ENCODE data around the gene HS3ST3B1. TPM values are rescaled to one million over a fixed set of nuclear protein-coding genes. Genes with fewer than 3 reads are reported as not detected.

Gene HS3ST3B1
- total RNA-seq, 1 donor from 2014 or later, result 0.13 TPM

DNA sequence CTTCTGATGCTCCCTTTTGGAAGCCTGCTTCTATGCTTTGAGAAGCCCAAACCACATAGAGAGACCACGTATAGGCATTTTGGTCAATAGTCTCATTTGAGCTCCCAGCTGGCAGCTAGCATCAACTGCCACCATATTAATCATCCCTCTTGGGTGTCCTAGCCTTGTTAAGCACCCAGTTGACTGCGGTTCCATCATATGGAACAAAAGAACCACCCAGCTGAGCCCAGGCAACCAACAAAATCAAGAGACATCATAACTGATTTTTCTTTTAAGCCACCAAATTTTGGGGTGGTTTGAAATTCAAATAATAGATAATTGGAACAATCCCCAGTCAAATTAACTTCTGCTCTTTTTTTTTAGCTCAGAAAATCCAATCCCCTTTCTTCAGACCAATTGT is 53.9 kb downstream of the HS3ST3B1 start:
- DNase-seq (ENCODE audit: low read depth, low spot score), result no peak

DNA sequence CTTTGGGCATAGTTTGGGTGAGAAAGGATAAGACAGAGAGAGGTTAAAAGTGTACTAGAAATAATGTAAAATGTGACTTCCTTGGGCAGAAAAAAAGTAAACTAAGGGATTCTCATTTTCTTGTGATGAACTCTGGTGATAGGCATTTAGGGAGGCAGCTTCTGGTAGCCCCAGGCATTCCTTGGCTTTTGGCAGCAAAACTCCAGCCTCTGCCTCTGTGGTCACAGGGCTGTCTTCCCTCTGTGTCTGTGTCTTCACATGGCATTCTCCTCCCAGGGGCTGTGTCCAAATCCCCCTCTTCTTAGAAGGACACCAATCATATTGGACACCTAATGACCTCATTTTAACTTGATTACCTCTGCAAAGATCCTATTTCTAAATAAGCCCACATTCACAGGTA is 54.7 kb downstream of the HS3ST3B1 start:
- no peak for DNase-seq (ENCODE audit: low read depth, low spot score)

DNA sequence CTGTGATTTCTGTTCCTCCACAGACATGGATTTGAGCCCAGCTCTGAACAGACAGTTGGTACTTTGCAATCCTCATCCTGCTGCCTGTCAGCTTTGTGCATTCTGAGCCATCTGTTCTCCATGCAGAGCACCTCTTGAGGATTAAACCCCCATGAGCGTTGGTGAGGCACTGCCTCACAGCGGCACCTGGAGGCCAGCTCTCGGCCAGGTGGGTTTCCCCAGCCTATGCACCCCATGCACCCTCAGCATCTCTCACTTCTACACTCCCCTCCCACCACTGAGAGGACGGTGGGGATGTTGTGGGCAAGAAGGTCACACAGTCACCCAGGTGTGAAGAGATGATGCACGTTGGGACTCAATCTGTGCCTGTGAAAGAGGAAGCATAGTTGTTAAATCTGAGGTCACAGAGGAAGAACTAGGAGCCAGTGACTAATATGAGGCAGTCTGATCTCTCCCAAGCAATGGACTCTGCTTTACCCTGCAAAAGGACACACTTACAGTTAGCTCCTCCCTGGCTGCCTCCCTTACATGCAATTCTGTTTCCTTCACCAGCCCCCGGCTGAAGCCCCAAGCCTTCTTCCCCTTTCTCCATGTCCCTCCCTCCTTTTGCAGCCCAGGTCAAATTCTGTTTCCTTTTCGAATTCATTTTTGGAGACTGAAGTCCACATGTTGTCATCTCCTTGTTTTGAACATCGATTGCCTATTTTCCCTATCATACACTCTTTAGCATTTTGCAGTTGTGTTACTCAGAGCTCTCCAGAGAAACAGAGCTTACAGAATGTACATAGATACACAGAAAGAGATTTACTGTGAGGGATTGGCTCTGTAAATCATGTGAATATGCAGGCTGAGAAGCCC is 58.5 kb downstream of the HS3ST3B1 start:
- no peak for DNase-seq (ENCODE audit: low read depth, low spot score)

DNA sequence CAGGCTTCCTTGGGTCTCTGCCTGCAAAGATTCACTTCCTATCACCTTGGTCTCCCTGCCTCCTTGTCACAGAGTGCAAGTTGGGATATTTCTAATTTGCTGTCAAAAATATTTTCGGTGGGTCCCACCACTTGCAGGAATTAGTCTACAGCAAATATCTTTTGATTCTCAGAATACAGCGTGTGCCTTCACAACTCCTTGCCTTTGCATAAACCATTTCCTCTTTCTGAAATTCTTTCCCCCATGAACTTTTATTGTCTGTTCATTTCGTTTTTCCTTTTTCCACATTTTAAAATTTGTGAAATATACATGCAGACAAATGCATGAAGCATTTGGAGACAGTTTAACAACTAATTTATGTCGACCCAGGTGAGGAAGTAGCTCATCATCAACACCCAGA is 60.0 kb downstream of the HS3ST3B1 start:
- no peak for DNase-seq (ENCODE audit: low read depth, low spot score)

DNA sequence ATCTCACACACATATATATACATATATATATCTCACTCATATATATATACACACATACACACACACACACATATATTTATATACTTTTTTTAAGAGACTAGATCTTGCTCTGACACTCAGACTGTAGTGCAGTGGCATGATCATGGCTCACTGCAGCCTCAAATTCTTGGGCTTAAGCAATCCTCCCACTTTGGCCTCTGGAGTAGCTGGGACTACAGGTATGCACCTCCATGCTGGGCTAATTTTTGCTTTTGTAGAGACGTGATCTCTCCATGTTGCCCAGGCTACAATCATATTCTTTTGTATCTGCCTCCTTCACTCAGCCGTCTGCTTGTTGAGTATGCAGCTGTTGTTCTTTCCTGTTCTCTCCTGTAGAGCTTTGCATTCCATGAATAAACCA is 60.6 kb downstream of the HS3ST3B1 start:
- no peak for DNase-seq (ENCODE audit: low read depth, low spot score)

DNA sequence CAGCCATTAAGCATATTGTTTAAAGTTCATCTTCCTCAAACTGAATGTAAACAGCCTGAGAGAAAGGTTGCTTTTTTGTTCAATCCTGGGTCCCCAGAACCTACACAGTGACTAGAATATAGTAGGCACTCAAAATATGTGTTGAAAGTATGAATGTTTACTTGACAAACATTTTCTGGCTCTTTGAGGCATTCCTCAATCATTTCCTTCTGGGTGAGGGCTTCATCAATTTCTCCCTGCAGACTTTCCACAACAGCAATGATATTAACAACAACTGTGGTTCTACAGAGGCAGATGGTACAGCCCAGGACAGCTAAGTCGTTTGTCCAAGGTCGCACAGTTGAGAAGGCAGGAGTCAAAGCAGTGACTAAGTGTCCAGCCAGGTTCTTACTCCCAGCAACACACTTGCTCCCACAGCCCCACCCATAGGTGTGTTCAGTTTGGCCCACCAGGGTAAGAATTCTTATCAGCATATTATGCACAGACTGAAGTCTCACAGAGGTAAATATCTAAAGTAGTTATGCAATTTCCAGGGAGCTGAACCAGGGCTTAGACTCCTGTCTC is 61.1 kb downstream of the HS3ST3B1 start:
- no peak for DNase-seq (ENCODE audit: low read depth, low spot score)

DNA sequence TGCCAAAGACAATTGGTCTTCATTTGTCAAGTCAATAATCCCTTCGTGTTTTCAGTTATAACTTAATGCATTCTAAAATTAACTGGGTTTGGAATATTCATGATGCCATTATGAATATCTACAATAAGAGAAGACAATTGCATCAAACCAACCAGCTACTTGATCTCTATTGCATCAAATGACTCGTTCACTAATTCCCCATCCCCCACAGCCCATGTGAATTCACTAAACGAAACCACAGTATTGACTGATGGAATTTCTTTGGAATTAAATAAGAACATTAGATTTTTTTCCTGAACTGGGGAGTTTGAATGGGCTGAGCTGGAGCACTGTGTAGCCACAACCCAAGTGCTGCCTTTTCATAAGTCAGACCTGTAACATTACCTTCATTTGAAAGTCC is 65.3 kb downstream of the HS3ST3B1 start:
- DNase-seq (ENCODE audit: low read depth, low spot score), result no peak

DNA sequence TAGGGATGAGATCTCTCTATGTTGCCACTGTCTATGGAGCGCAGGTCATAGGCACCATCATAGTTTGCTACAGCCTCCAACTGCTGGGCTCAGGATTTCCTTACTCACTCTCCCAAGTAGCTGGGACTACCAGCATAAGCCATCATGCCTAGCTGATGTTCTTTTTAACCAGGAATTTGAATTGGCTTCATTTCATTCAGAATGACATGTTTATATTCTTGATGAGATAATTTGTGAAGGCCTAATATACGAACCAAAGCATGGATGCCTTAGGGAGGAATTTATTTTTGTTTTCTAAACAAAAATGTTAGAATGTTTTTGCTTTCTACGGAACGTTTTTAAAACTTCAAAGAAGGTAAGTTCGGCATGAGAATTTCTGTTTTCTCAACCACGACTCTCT is 71.6 kb downstream of the HS3ST3B1 start:
- DNase-seq (ENCODE audit: low read depth, low spot score), result no peak

DNA sequence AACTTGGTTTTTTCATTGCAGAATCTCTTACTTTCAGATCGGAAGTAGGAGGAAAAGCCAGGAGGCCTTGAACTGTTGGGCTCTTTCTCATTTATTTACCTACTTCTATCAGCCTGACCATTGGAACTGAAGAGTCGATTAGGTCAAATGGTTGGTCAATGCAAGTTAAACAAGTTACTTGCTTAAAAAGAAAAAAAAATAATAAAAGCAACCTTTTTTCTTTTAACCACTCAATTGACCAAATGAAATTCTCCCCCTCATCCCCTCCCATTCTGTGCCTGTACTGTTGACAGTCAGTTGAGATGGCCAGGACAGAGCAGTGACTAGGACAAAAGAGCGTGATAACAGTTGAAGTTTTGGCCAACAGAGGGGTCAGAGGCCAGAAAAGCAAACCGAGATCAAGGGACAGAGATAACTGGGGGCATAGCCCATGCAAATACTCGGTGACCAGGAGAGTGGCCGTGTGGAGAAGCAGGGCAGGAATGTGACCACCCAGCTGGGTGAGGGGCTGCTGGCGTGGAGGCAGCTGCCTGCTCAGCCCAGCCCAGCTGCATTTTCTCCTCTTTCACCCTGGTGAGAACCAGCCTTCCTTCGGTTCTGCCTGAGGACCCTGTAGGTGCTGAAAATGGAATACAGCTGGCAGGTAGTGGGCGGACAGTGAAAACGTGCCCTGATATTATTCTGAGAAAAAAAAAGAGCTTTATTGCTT is 72.2 kb downstream of the HS3ST3B1 start:
- no peak for DNase-seq (ENCODE audit: low read depth, low spot score)

DNA sequence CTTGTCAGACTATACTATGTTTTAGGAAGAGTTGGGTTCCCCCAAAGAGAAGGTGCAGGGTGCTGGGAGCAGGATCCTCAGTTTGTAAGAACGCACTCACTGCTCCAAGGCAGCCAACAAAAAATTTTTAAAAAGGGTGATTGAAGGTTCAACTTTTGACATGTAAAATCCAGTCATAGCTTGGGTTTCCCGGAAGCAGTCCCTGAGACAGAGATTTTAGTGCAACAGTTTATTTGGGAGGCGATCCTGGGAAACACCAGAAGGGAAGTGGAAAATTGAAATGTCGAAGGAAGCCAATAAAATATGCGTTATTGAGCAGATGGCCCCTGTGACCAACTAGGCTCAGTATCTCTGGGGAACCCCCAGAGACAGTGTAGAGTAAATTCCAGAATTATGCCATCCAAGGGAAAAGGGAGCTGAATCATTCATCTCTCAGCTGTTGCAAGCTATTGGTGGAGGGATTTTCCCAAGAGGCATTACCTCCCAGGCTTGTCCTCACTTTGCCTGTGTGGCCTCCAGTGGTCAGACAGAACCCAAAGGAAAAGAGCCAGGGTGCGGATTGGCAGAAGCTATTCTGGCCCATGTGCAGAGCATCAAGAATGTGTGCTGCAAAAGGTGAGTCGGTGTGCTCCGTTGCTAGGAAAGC is 72.9 kb downstream of the HS3ST3B1 start:
- no peak for DNase-seq (ENCODE audit: low read depth, low spot score)

DNA sequence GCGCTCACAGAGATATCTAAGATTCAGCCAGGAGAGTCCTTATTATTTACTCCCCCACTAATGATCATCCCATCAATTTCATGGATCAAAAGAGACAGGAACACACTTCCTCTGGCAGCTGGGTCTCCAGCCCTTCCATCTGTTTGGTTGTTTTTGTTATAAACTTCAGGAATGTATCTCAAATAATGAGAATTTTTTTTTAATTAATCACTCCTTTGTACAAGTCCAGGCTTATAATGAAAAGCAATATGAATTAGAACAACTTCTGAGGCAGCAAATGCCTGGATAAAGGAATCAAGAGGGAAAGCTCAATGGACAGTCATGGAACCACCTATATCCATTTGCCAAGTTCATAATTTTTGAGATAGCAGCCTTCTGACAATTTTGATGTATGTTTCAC is 73.4 kb downstream of the HS3ST3B1 start:
- DNase-seq (ENCODE audit: low read depth, low spot score), result no peak

DNA sequence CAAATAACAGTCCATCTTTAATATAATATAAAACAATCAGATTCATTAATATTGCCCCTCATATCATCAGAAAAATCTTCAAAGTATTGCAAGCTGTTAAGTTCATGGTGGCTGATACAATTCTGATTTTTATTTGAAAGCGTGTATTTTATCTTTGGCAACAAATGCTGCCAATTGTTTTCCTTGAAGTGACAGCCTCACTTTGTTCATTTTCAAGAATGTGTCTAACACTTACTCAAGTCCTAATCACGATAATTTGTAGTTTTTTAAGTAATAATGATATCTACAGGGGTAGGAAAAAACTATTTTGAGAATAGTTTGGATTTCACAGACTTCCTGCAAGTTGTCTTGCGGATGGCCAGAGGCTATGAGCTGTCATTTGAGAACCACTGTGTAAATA is 75.8 kb downstream of the HS3ST3B1 start:
- no peak for DNase-seq (ENCODE audit: low read depth, low spot score)

DNA sequence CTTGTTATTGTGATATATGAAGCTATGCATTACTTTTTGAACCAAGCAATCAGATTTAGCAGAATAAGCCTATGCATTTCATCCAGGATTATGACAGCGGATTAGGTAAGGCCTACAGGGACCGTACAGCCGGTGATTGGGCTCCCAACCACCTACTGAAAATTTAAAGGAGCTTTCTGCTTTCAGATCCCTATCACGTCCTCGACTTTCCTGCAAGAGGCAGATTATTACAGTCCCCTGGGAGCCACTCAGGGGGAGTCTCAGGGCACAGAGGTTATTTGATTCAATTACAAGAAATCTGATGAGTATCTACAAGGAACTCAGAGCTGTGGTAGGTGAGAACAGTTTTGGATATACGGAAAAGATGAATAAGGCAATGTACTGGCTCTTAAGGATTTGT is 80.7 kb downstream of the HS3ST3B1 start:
- no peak for DNase-seq (ENCODE audit: low read depth, low spot score)

DNA sequence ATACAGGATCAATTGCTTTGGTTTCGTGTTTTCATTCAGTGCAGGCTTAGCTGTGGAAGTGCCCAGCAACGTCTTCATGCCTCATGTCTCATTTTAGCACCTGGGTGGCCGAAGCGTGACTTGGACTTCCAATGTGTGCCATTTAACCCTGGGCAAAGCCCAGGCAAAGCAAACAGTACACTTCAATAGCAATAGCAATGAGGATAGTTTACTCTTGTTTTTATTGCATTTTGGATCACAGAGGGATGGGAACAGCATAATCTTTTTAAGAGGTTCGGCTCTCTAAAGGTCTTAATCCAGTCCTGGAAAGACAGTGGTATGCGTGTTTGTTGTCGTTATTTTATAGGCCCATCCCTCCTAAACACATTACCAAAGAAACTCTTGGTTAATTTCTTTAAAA is 86.2 kb downstream of the HS3ST3B1 start:
- DNase-seq (ENCODE audit: low read depth, low spot score), result no peak

DNA sequence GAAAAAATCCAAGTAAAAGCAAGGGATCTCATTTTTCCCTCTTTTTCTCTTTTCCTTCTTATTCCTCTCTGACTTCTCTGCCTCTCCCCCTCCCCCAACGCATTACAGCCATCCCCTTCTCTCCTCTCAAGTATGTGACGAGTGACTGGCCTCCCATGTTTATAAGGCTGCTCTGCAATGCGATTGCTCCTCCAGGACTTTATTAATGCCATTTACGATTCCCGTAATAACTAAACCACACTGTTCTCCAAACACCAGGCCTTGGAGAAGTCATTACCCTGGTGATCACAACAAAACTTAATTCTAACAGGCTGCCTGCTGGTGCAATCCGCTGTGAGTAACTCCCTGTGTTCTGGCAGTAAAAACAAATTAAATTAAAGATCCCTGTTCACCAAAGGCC is 88.8 kb downstream of the HS3ST3B1 start:
- no peak for DNase-seq (ENCODE audit: low read depth, low spot score)

DNA sequence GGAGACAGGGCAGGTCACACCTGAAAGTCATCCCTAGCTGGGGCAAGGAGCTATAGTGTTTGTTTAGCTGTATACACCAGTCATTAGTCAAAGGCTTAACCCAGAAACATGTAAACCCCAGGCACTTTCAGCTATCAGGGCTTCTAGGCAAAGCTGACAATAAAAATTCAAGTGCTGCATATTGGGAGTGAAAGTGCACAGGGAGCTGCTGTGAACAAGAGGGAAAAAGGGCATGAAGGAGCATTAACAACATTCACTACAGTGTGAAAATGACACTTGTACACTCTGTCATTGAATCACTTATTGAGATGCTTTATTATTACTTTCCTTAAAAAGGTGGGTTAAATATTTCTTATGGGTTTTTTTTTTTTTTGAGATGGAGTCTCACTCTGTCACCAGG is 92.8 kb downstream of the HS3ST3B1 start:
- DNase-seq (ENCODE audit: low read depth, low spot score), result no peak

DNA sequence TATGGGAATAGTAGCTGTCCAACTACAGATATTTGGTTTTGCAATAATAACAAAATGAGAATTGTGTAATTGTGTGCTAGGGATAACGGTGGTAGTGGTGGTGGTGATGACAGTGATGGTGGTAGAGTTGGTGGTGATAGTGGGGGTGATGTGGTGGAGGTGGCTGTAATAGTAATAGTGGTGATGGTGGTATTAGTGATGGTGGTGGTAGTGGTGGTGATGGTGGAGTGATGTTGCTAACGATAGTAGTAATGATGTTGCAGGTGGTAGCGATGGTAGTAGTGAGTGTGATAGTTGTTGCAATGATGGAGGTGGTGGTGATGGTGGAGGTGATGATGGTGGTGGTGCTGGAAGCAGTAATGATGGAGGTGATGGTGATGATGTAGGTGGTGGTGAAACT is 94.4 kb downstream of the HS3ST3B1 start:
- DNase-seq (ENCODE audit: low read depth, low spot score), result no peak

DNA sequence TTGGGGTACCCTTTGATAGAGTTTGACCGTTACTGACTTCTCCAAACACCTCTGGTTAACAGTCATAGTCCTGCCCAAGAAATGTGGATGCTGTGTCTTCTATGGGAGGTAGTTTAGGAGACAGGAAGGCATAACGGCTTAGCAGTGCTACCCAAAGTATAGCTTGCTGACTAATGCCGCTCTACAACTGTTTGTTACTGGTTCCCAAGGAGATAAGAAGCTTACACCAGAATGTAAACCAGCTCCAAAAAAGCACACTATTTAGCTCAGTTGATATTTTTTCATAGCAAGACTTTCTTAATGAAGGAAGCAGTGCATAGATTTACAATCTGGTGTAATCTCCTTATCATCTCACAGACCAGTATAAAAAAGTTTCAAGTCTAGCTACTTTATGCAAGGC is 95.7 kb downstream of the HS3ST3B1 start:
- DNase-seq (ENCODE audit: low read depth, low spot score), result no peak

DNA sequence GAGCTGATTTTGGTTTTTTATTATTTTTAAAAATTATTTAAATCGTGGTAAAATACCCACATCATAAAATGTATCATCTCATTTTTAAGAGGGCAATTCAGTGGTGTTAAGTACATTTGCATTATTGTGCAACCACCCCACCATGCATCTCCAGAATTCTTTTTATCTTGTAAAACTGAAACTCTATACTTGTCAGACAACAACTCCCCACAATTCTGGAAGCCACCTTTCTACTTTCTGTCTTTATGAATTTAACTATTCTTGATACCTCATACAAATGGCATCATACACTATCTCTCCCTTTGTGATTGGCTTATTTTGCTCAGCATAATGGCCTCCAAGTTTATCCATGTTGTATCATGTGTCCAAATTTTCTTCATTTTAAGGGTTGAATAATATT is 97.9 kb downstream of the HS3ST3B1 start:
- no peak for DNase-seq (ENCODE audit: low read depth, low spot score)
